Activated CD8-positive, alpha-beta T cell treated with anti-CD3 and anti-CD28 coated beads for 36 hours (primary cell): ENCODE data around the gene ACVR2B. TPM values are rescaled to one million over a fixed set of nuclear protein-coding genes. Genes with fewer than 3 reads are reported as not detected.

Experiments
- ATAC-seq: fragments of 200-7000 bp; cut with Tn5 transposase; one replicate; pipeline ENCODE4 v1.10.0; 2021; ENCODE audit warnings: mild to moderate bottlenecking, moderate library complexity
- CTCF ChIA-PET: fragments of 350-600 bp; sonication (Branson Sonifier 250); formaldehyde crosslinking; loops from one replicate; lab custom pipeline; 2021; ENCODE audit warnings: antibody characterized with exemption; lab: Charles Lee
- POLR2A ChIA-PET: fragments of 350-600 bp; sonication (Branson Sonifier 250); formaldehyde crosslinking; loops from one replicate; lab custom pipeline; 2021; ENCODE audit warnings: antibody characterized with exemption; lab: Charles Lee
- DNase-seq: peaks from one replicate; pipeline ENCODE4 v3.0.0-alpha.2; 2020
- H3K27ac Mint-ChIP-seq: one replicate; pipeline ENCODE4 v1.8.0; 2021; ENCODE audit warnings: mild to moderate bottlenecking, mixed read lengths
- H3K27me3 Mint-ChIP-seq: one replicate; pipeline ENCODE4 v1.8.0; 2021; ENCODE audit warnings: mixed read lengths
- H3K36me3 Mint-ChIP-seq: one replicate; pipeline ENCODE4 v1.8.0; 2021; ENCODE audit warnings: low read depth, mixed read lengths
- H3K4me1 Mint-ChIP-seq: one replicate; pipeline ENCODE4 v1.8.0; 2021; ENCODE audit warnings: low read depth, mixed read lengths
- H3K4me3 Mint-ChIP-seq: one replicate; pipeline ENCODE4 v1.8.0; 2021; ENCODE audit warnings: mild to moderate bottlenecking, moderate library complexity, mixed read lengths
- H3K9me3 Mint-ChIP-seq: one replicate; pipeline ENCODE4 v1.8.0; 2021; ENCODE audit warnings: mixed read lengths
- intact Hi-C: fragments of 100-400 bp; cut with micrococcal nuclease; formaldehyde crosslinking; loops from one replicate; pipeline ENCODE4 v1.10.0; 2022
- total RNA-seq, 2 experiments: library from RNA; stranded (reverse); gene quantifications; one replicate each; pipeline ENCODE4 v1.2.3, GENCODE V29; 2021
- TF ChIP-seq, protein P1 (sequence below): fragments of 200-600 bp; IDR thresholded peaks from one replicate; pipeline ENCODE4 v1.8.0; 2022; ENCODE audit warnings: antibody characterized with exemption, mild to moderate bottlenecking

Gene ACVR2B
- total RNA-seq, 2 experiments from 2014 or later, result 5.4 to 6.9 TPM

DNA sequence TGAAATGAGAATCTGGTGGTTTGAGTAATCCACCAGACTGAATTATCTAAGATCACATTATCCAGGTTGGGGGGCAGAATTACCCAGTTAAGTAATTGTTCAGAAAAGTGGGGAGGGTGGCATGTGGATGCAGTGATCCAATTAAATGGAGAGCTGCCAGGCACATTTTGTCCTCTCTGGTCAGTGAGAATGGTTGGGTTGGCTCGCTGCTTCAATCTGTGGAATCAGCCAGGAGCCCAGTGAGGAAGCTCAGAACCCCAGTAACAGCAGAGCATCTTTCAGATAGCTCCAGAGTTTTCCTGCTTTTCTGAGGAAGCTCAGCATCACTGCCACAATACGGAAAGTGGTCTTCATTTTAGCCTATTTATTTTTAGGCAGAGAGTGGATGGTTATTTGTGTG, 36.1 kb downstream of the ACVR2B start:
- Mint-ChIP-seq H3K27ac (no peak overlapping the region), H3K9me3 (no peaks in the 10 kb centered on the region), H3K4me3 (no peak overlapping the region), H3K36me3 (no peaks in the 10 kb centered on the region), H3K27me3 (no peaks in the 10 kb centered on the region), H3K4me1 (no peaks in the 10 kb centered on the region)
- POLR2A ChIA-PET, result no interaction called here
- intact Hi-C loops, result loop anchor here (10.0 kb wide), 2 partner anchors 165 to 375 kb away; no protein-coding TSS in a partner anchor
- CTCF ChIA-PET, result interaction anchor here (1.0 to 5.2 kb wide), 2 partner anchors 9 to 360 kb away, joined by 3 to 36 read pairs; no protein-coding TSS in a partner anchor
- ATAC-seq (no peak), DNase-seq (no peak)
- TF ChIP-seq, protein P1, sequence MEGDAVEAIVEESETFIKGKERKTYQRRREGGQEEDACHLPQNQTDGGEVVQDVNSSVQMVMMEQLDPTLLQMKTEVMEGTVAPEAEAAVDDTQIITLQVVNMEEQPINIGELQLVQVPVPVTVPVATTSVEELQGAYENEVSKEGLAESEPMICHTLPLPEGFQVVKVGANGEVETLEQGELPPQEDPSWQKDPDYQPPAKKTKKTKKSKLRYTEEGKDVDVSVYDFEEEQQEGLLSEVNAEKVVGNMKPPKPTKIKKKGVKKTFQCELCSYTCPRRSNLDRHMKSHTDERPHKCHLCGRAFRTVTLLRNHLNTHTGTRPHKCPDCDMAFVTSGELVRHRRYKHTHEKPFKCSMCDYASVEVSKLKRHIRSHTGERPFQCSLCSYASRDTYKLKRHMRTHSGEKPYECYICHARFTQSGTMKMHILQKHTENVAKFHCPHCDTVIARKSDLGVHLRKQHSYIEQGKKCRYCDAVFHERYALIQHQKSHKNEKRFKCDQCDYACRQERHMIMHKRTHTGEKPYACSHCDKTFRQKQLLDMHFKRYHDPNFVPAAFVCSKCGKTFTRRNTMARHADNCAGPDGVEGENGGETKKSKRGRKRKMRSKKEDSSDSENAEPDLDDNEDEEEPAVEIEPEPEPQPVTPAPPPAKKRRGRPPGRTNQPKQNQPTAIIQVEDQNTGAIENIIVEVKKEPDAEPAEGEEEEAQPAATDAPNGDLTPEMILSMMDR, result no peak

- intact Hi-C loops, result loop anchor here (10.0 kb wide), 1 partner anchor 164 kb away; no protein-coding TSS in a partner anchor
- no peak for DNase-seq
- POLR2A ChIA-PET, result no interaction called here
- Mint-ChIP-seq H3K27ac (no peak overlapping the region), H3K9me3 (no peaks in the 10 kb centered on the region), H3K4me1 (no peaks in the 10 kb centered on the region), H3K27me3 (no peaks in the 10 kb centered on the region), H3K4me3 (no peak overlapping the region), H3K36me3 (no peaks in the 10 kb centered on the region)
- TF ChIP-seq, protein P1, result no peak
- CTCF ChIA-PET, result interaction anchor here (1.0 to 5.2 kb wide), 2 partner anchors 10 to 360 kb away, joined by 3 to 36 read pairs; no protein-coding TSS in a partner anchor
- ATAC-seq, result no peak
Observed at GRCh38 chr3:38490281-38491030, 36.8 kb downstream of the ACVR2B start.

- Mint-ChIP-seq H3K4me1 (no peaks in the 10 kb centered on the region), H3K4me3 (no peak overlapping the region), H3K36me3 (no peaks in the 10 kb centered on the region), H3K9me3 (no peaks in the 10 kb centered on the region), H3K27me3 (no peaks in the 10 kb centered on the region), H3K27ac (no peak overlapping the region)
- DNase-seq (no peak), ATAC-seq (no peak)
- TF ChIP-seq, protein P1, result no peak
- ChIA-PET CTCF (interaction anchor here (0.6 to 5.2 kb wide), 4 partner anchors 11 to 612 kb away, joined by 3 to 36 read pairs (median 8); partner anchors contain the start of gene XYLB), POLR2A (no interaction called here)
- intact Hi-C loops, result loop anchor here (10.0 kb wide), 1 partner anchor 164 kb away; no protein-coding TSS in a partner anchor
Observed at GRCh38 chr3:38491215-38491614, 37.5 kb downstream of the ACVR2B start.

GRCh38 chr3:38493031-38493430, 39.3 kb downstream of the ACVR2B start:
- Mint-ChIP-seq H3K9me3 (no peaks in the 10 kb centered on the region), H3K4me3 (no peak overlapping the region), H3K27ac (no peak overlapping the region), H3K27me3 (no peaks in the 10 kb centered on the region), H3K4me1 (peaks cover 6% of the 10 kb centered on the region), H3K36me3 (no peaks in the 10 kb centered on the region)
- ChIA-PET POLR2A (no interaction called here), CTCF (interaction anchor here (1.5 to 5.2 kb wide), 4 partner anchors 13 to 163 kb away, joined by 5 to 36 read pairs (median 10); partner anchors contain the start of gene XYLB)
- TF ChIP-seq, protein P1, result no peak
- DNase-seq (no peak), ATAC-seq (no peak)
- intact Hi-C loops, result loop anchor here (10.0 kb wide), 1 partner anchor 162 kb away; no protein-coding TSS in a partner anchor
